CD4-positive, CD25-positive, alpha-beta regulatory T cell (primary cell): Measurements from ENCODE around the gene HHAT. TPM values are rescaled to one million over a fixed set of nuclear protein-coding genes. Genes with fewer than 3 reads are reported as not detected.
A peak's percentile ranks its signal among the peaks of the same experiment; 100 is the strongest.

ENCODE experiments used
- ATAC-seq, 2 donors: fragments of 150-1000 bp; cut with Tn5 transposase; one replicate each; pipeline ENCODE4 v1.10.0; 2021; ENCODE audit warnings: low read depth in 2 of 2, moderate number of reproducible peaks in 2 of 2, moderate library complexity in 1 of 2
- DNase-seq, 3 donors: peaks; one replicate each; pipeline versions ENCODE4 v3.0.0 to v3.0.0-alpha.2; 2012 to 2022; ENCODE audit warnings: mixed read lengths in 1 of 3
- H3K27ac ChIP-seq: one replicate; pipeline ENCODE4 v1.7.0; 2013; ENCODE audit warnings: mild to moderate bottlenecking, low read length; ENCODE audit not compliant: insufficient read depth, poor library complexity, severe bottlenecking
- H3K27me3 ChIP-seq: one replicate; pipeline ENCODE4 v1.7.0; 2013; ENCODE audit warnings: low read length; ENCODE audit not compliant: control insufficient read depth, insufficient read depth
- H3K36me3 ChIP-seq: one replicate; pipeline ENCODE4 v1.7.0; 2013; ENCODE audit warnings: mild to moderate bottlenecking, low read length, moderate library complexity; ENCODE audit not compliant: control insufficient read depth, insufficient read depth
- H3K4me1 ChIP-seq: 2 replicates; pipeline ENCODE4 v1.7.0; 2013; ENCODE audit warnings: mild to moderate bottlenecking, low read length; ENCODE audit not compliant: insufficient read depth, control insufficient read depth, poor library complexity, severe bottlenecking
- H3K4me3 ChIP-seq: one replicate; pipeline ENCODE4 v1.7.0; 2013; ENCODE audit warnings: low read depth, mild to moderate bottlenecking, low read length, moderate library complexity
- H3K9me3 ChIP-seq, 2 experiments: 1 replicate in 1 of 2; 2 replicates in 1 of 2; pipeline ENCODE4 v1.7.0; 2013; ENCODE audit warnings: low read length in 2 of 2, mild to moderate bottlenecking in 1 of 2, moderate library complexity in 1 of 2; ENCODE audit not compliant: control insufficient read depth in 2 of 2
- H3K27ac Mint-ChIP-seq, 3 donors: one replicate each; pipeline ENCODE4 v1.8.0; 2020 to 2022; ENCODE audit warnings: mild to moderate bottlenecking in 3 of 3, mixed read lengths in 3 of 3, moderate library complexity in 2 of 3
- H3K27me3 Mint-ChIP-seq: one replicate; pipeline ENCODE4 v1.8.0; 2022; ENCODE audit warnings: mild to moderate bottlenecking, mixed read lengths
- H3K36me3 Mint-ChIP-seq: one replicate; pipeline ENCODE4 v1.8.0; 2020; ENCODE audit warnings: mixed read lengths
- H3K4me1 Mint-ChIP-seq, 4 donors: one replicate each; pipeline ENCODE4 v1.8.0; 2020 to 2022; ENCODE audit warnings: mixed read lengths in 4 of 4, mild to moderate bottlenecking in 1 of 4
- H3K4me3 Mint-ChIP-seq, 4 donors: one replicate each; pipeline ENCODE4 v1.8.0; 2020 to 2022; ENCODE audit warnings: mild to moderate bottlenecking in 4 of 4, mixed read lengths in 4 of 4, moderate library complexity in 3 of 4
- H3K9me3 Mint-ChIP-seq, 7 donors: one replicate each; pipeline ENCODE4 v1.8.0; 2020 to 2022; ENCODE audit warnings: mixed read lengths in 7 of 7, mild to moderate bottlenecking in 3 of 7, moderate library complexity in 2 of 7
- polyA plus RNA-seq, 4 donors: library from polyadenylated mRNA; unstranded; fragments of 300-500 nt; fragmentation: Illumina TruSeq; gene quantifications; one replicate each; pipeline ENCODE4 v1.2.3, GENCODE V29; 2021
- total RNA-seq: library from RNA; stranded (reverse); gene quantifications from one replicate; pipeline ENCODE4 v1.2.3, GENCODE V29; 2022

Gene HHAT
- total and polyA plus RNA-seq, 5 donors from 2014 or later: 1.4 to 6.0 (median 2.0) TPM

GRCh38 chr1:210332233-210332632, 3.5 kb downstream of the HHAT start:
- Mint-ChIP-seq H3K9me3 (peaks cover 0 to 3% (median 0%) of the 10 kb centered on the region in 7 donors), H3K27ac (peak overlapping the region; percentile 23 to 83 (median 77)), H3K36me3 (no peaks in the 10 kb centered on the region), H3K4me1 (peaks cover 14 to 34% (median 21%) of the 10 kb centered on the region in 4 donors), H3K27me3 (peaks cover 11% of the 10 kb centered on the region), H3K4me3 (peak overlapping the region in 2 of 4 donors; percentile 59 to 97)
- peak; percentile 43 to 52 for ATAC-seq
- Histone ChIP-seq H3K4me1 (peaks cover 26% of the 10 kb centered on the region), H3K27me3 (no peaks in the 10 kb centered on the region), H3K36me3 (no peaks in the 10 kb centered on the region), H3K4me3 (peak overlapping the region; percentile 24), H3K9me3 (no peaks in the 10 kb centered on the region), H3K27ac (peak overlapping the region; percentile 56)
- peak in 1 of 3 donors; percentile 50 for DNase-seq

- Mint-ChIP-seq H3K27ac (peak overlapping the region; percentile 23 to 83 (median 77)), H3K9me3 (peaks cover 0 to 3% (median 0%) of the 10 kb centered on the region in 7 donors), H3K36me3 (no peaks in the 10 kb centered on the region), H3K4me3 (peak overlapping the region in 3 of 4 donors; percentile 35 to 97 (median 59)), H3K27me3 (peaks cover 7% of the 10 kb centered on the region), H3K4me1 (peaks cover 14 to 33% (median 21%) of the 10 kb centered on the region in 4 donors)
- Histone ChIP-seq H3K27me3 (no peaks in the 10 kb centered on the region), H3K9me3 (no peaks in the 10 kb centered on the region), H3K4me3 (peak overlapping the region; percentile 43), H3K36me3 (no peaks in the 10 kb centered on the region), H3K27ac (peak overlapping the region; percentile 50), H3K4me1 (peaks cover 26% of the 10 kb centered on the region)
- DNase-seq: peak; percentile 10 to 61 (median 48)
- peak; percentile 42 to 57 for ATAC-seq
Observed at GRCh38 chr1:210332719-210333398, 4.2 kb downstream of the HHAT start.

- Mint-ChIP-seq H3K9me3 (peaks cover 0 to 3% (median 0%) of the 10 kb centered on the region in 7 donors), H3K27ac (no peak overlapping the region), H3K36me3 (no peaks in the 10 kb centered on the region), H3K4me3 (no peak overlapping the region), H3K4me1 (peaks cover 10 to 19% (median 14%) of the 10 kb centered on the region in 4 donors), H3K27me3 (no peaks in the 10 kb centered on the region)
- Histone ChIP-seq H3K9me3 (no peaks in the 10 kb centered on the region), H3K27ac (no peak overlapping the region), H3K36me3 (no peaks in the 10 kb centered on the region), H3K27me3 (no peaks in the 10 kb centered on the region), H3K4me3 (no peak overlapping the region), H3K4me1 (peaks cover 12% of the 10 kb centered on the region)
- DNase-seq (no peak), ATAC-seq (no peak)
Observed at GRCh38 chr1:210335001-210335400, 6.3 kb downstream of the HHAT start.

- Histone ChIP-seq H3K4me3 (no peak overlapping the region), H3K9me3 (no peaks in the 10 kb centered on the region), H3K36me3 (no peaks in the 10 kb centered on the region), H3K27ac (no peak overlapping the region), H3K4me1 (peaks cover 21% of the 10 kb centered on the region), H3K27me3 (no peaks in the 10 kb centered on the region)
- DNase-seq (no peak), ATAC-seq (no peak)
- no peak overlapping the region for H3K27ac Mint-ChIP-seq
- no peaks in the 10 kb centered on the region for H3K36me3 Mint-ChIP-seq
- H3K27me3 Mint-ChIP-seq: no peaks in the 10 kb centered on the region
- peaks cover 9 to 29% (median 20%) of the 10 kb centered on the region in 4 donors for H3K4me1 Mint-ChIP-seq
- H3K4me3 Mint-ChIP-seq: no peak overlapping the region
- H3K9me3 Mint-ChIP-seq: no peaks in the 10 kb centered on the region
Observed at GRCh38 chr1:210336362-210336761, 7.7 kb downstream of the HHAT start.

GRCh38 chr1:210339500-210339899, 10.8 kb downstream of the HHAT start:
- Histone ChIP-seq H3K4me1 (peaks cover 12% of the 10 kb centered on the region), H3K27me3 (no peaks in the 10 kb centered on the region), H3K36me3 (no peaks in the 10 kb centered on the region), H3K4me3 (no peak overlapping the region), H3K27ac (no peak overlapping the region), H3K9me3 (no peaks in the 10 kb centered on the region)
- Mint-ChIP-seq H3K36me3 (no peaks in the 10 kb centered on the region), H3K27ac (no peak overlapping the region), H3K27me3 (no peaks in the 10 kb centered on the region), H3K4me1 (peaks cover 0 to 16% (median 8%) of the 10 kb centered on the region in 4 donors), H3K4me3 (no peak overlapping the region), H3K9me3 (no peaks in the 10 kb centered on the region)
- ATAC-seq (no peak), DNase-seq (no peak)

GRCh38 chr1:210340311-210340710, 11.6 kb downstream of the HHAT start:
- no peaks in the 10 kb centered on the region for H3K27me3 ChIP-seq
- Mint-ChIP-seq H3K27ac (peak overlapping the region in 1 of 3 donors; percentile 8), H3K27me3 (no peaks in the 10 kb centered on the region), H3K9me3 (no peaks in the 10 kb centered on the region), H3K36me3 (no peaks in the 10 kb centered on the region), H3K4me1 (peaks cover 0 to 16% (median 8%) of the 10 kb centered on the region in 4 donors), H3K4me3 (peak overlapping the region in 1 of 4 donors; percentile 39)
- H3K9me3 ChIP-seq: no peaks in the 10 kb centered on the region
- H3K36me3 ChIP-seq: no peaks in the 10 kb centered on the region
- H3K27ac ChIP-seq: no peak overlapping the region
- peaks cover 12% of the 10 kb centered on the region for H3K4me1 ChIP-seq
- no peak for ATAC-seq
- no peak for DNase-seq
- peak overlapping the region; percentile 43 for H3K4me3 ChIP-seq

- Mint-ChIP-seq H3K36me3 (no peaks in the 10 kb centered on the region), H3K4me1 (peaks cover 0 to 16% (median 8%) of the 10 kb centered on the region in 4 donors), H3K27me3 (no peaks in the 10 kb centered on the region), H3K27ac (peak overlapping the region in 2 of 3 donors; percentile 8 to 58), H3K4me3 (peak overlapping the region; percentile 2 to 55 (median 12)), H3K9me3 (no peaks in the 10 kb centered on the region)
- DNase-seq: peak in 1 of 3 donors; percentile 13
- Histone ChIP-seq H3K36me3 (no peaks in the 10 kb centered on the region), H3K4me1 (peaks cover 12% of the 10 kb centered on the region), H3K27ac (no peak overlapping the region), H3K4me3 (peak overlapping the region; percentile 43), H3K9me3 (no peaks in the 10 kb centered on the region), H3K27me3 (no peaks in the 10 kb centered on the region)
- peak in 1 of 2 donors; percentile 35 for ATAC-seq
Observed at GRCh38 chr1:210340841-210341240, 12.1 kb downstream of the HHAT start.
